ENCODE results near the gene MRPS16. TPM values are rescaled to one million over a fixed set of nuclear protein-coding genes. Genes with fewer than 3 reads are reported as not detected.
A peak's percentile ranks its signal among the peaks of the same experiment; 100 is the strongest.

Gene MRPS16
- total and polyA plus RNA-seq, 9 of the 15 experiments (the other 6 are each of a cell fraction or from before 2014, with no cell fraction given), result 65.0 to 239 (median 146) TPM

GRCh38 chr10:73252445-73253224 is at the start of gene MRPS16 (continued):
- TF ChIP-seq TRIM24 (IDR thresholded peaks at IDR 0.05) (peak in 1 of 2 experiments; percentile 32; a peak in 1 of 4 replicates), ATF6 (CRISPR knock-in tag; IDR thresholded peaks at IDR 0.05) (no peak; the same call in 1 of the 2 replicates), PHTF2 (CRISPR knock-in tag; IDR thresholded peaks at IDR 0.05) (no peak), PRPF4 (IDR thresholded peaks at IDR 0.05; ENCODE audit: insufficient read depth, low read depth, low read length, poor library complexity, severe bottlenecking) (no peak), PYGO2 (tag; IDR thresholded peaks at IDR 0.05) (no peak), NFIX (CRISPR knock-in tag; IDR thresholded peaks at IDR 0.05; ENCODE audit: low read depth) (0 out of 2 replicates have a peak, but pooled peaks have one; percentile 7), MYC (IDR thresholded peaks at IDR 0.05; ENCODE audit: low read depth, low read length) (peak; percentile 94), MYC (CRISPR knock-in tag; IDR thresholded peaks at IDR 0.05; ENCODE audit: borderline replicate concordance, low read depth) (peak; percentile 73; the same call in 1 of the 2 replicates), THRA (IDR thresholded peaks at IDR 0.05) (no peak), MNT (conservative IDR thresholded peaks at IDR 0.05) (peak; percentile 92 to 97), RNF219 (CRISPR knock-in tag; IDR thresholded peaks at IDR 0.05) (no peak), ESRRA (IDR thresholded peaks at IDR 0.05; ENCODE audit: borderline replicate concordance, low read depth) (peak; percentile 89), XRCC4 (IDR thresholded peaks at IDR 0.05; ENCODE audit: extremely low read depth, insufficient read depth, insufficient read length) (no peak), WHSC1 (IDR thresholded peaks at IDR 0.05; ENCODE audit: low read length) (no peak)
- TF ChIP-seq, protein P1, sequence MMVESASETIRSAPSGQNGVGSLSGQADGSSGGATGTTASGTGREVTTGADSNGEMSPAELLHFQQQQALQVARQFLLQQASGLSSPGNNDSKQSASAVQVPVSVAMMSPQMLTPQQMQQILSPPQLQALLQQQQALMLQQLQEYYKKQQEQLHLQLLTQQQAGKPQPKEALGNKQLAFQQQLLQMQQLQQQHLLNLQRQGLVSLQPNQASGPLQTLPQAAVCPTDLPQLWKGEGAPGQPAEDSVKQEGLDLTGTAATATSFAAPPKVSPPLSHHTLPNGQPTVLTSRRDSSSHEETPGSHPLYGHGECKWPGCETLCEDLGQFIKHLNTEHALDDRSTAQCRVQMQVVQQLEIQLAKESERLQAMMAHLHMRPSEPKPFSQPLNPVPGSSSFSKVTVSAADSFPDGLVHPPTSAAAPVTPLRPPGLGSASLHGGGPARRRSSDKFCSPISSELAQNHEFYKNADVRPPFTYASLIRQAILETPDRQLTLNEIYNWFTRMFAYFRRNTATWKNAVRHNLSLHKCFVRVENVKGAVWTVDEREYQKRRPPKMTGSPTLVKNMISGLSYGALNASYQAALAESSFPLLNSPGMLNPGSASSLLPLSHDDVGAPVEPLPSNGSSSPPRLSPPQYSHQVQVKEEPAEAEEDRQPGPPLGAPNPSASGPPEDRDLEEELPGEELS (CRISPR knock-in tag; IDR thresholded peaks at IDR 0.05; ENCODE audit: borderline replicate concordance), result peak; percentile 87; the same call in 1 of the 2 replicates
- TF ChIP-seq, protein P2, sequence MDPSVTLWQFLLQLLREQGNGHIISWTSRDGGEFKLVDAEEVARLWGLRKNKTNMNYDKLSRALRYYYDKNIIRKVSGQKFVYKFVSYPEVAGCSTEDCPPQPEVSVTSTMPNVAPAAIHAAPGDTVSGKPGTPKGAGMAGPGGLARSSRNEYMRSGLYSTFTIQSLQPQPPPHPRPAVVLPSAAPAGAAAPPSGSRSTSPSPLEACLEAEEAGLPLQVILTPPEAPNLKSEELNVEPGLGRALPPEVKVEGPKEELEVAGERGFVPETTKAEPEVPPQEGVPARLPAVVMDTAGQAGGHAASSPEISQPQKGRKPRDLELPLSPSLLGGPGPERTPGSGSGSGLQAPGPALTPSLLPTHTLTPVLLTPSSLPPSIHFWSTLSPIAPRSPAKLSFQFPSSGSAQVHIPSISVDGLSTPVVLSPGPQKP (CRISPR knock-in tag; IDR thresholded peaks at IDR 0.05), result no peak
